Activated CD8-positive, alpha-beta memory T cell treated with anti-CD3 and anti-CD28 coated beads, Interleukin-2, amount 50 U/mL, for 24 hours (primary cell): ENCODE measurements around the gene S100PBP.
"Not testable (repeated sequence)": the region's sequence is repeated elsewhere in the genome, so short reads cannot be mapped to it uniquely, and the experiment has no call there.

Experiments
- DNase-seq: peaks from one replicate; pipeline ENCODE4 v3.0.0-alpha.2; 2020; ENCODE audit errors: extremely low read depth

The S100PBP gene

DNA sequence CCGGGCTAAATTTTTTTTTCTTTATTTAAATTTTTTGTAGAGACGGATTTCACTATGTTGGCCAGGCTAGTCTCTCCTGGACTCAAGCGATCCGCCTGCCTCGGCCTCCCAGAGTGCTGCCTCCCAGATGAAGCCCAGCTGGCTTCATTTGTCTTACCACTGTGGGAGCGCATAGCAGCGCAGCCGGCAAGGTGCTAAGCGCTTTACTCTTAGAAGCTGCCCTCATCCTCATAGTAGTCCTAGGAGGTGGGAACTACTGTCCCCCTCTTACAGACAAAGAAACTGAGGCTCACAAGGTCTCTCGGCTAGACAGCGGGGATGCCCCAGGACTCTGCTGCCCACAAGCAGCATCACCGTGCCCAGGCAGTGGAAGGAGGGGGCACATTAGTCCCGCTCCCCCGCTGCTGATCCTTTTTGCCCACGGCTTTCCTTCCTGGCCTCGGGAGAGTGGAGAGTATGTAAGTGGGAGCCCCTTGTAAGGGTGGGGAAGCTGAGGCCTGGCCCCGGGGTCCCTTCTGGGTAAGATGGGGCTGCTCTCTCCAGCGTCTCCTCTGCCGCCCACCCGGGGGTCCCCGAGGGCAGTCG is 83.0 kb downstream of the S100PBP start:
- no peak for DNase-seq

DNA sequence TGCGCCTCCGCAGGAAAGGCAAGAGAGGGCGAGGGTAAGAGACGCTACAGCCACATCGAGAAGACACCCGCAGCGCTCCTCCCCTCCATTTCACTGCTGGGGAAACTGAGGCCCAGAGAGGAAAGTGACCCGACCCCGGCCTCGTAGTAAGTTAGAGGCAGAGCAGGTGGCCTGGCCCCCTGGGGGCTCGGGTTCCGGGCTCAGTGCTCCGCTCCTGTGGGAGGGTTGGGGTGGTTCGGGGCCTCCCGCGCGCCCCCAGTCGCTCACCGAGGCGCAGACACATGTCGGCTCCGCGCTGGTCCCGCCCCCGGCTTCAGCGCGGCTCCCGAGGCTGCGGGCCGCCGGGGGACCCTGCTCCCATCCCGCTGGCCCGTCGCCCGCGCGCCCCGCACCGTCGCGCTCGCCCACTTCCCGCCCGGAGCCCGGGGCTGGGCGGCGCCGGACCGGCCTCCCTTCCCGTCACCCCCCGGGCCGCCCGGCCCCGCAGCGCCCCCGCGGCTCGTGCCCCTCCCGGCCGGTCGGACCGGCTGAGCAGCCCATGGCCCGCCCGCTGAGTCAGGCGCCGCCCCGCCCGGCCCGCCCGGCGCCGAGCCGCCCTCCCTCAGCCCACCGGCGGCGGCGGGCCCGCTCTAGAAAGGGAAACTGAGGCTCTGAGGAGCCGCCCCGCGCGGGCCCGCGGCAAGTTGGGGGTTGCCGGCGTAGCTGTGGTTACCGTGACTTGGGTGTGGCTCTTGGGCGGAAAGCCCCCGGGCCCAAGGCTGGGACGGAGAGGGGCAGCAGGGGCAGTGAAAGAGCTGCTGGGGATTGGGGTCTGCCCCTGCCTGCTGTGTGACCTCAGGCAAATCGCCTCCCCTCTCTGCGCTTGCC is 83.7 kb downstream of the S100PBP start, which contains the start of gene TMEM54:
TMEM54 (minus strand) TSS at position 434 of the 867 bp plus-strand sequence; CDS start at position 283, 151 bp downstream.
- no peak for DNase-seq

DNA sequence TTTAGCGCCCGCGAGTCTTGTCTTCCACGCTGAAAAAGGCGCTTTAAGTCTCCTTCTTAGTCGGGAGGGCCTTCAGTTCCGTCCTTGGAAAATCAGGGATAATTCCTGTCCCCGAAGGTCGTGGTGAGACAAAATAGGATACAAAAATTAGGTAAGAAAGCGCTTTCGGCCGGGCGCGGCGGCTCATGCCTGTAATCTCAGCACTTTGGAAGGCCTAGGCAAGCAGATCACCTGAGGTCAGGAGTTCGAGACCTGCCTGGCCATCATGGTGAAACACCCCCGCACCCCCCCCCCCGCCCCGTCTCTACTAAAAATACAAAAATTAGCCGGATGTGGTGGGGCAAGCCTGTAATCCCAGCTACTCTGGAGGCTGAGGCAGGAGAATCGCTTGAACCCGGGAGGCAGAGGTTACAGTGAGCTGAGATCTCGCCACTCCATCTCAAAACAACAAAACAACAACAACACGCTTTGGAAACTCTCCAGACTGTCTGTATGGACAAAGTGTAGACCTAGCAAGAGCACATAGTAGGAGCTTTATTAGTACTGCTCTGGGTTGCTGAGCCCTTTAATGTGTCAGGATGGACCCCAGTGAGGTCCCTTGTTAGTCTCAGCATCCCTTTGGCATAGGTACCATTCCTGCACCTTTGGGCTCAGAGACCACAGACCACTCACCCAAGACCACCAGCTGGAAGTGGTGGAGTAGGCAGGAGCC is 84.5 kb downstream of the S100PBP start:
- DNase-seq: no peak

GRCh38 chr1:32902535-32902920 is 85.1 kb downstream of the S100PBP start:
- DNase-seq: no peak

DNA sequence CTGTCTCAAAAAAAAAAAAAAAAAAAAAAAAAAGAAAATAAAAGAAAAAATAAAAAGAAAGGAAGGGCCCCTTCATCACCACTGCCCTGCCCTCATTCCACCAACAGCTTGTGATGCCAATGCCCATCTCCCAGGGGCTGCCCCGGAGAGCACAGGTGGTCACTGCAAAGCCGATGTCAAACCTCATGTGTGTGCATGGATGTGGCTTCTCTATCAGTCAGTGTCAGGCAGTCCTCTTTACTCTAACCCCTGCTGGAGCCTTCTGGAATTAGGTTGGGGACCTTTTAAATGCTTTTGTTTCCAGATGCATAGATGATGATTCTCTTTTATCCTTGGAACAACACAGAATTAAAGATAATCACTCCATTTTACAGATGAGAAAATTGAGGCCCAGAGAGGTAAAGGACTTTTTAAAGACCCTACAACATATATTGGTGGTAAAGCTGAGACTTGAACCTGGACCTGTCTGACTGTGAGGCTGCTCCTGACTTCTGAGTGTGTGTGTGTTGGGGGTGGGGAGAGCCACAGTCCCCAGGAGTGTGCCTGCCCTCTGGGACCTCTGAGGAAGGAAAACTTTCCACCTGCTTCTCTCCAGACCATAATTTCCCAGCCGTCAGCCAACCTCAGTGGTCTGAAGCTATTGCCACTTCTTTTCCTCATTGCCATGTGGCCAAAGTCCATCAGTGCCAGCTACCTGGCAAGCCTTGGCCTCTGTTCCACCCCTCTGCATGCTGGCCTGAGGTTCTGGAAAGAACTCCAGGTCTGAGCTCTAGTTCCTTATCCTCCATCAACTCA is 86.7 kb downstream of the S100PBP start:
- DNase-seq: no peak

- DNase-seq: no peak
These were observed 87.3 kb downstream of the S100PBP start for GRCh38 chr1:32904797-32905196.

- DNase-seq: not testable (repeated sequence)
These were observed 88.1 kb downstream of the S100PBP start for GRCh38 chr1:32905588-32905987.

GRCh38 chr1:32906654-32907053 is 89.2 kb downstream of the S100PBP start:
- no peak for DNase-seq

GRCh38 chr1:32907435-32907834 is 90.0 kb downstream of the S100PBP start:
- DNase-seq: no peak
